NCI-H69 (cell line): Measurements from ENCODE around the gene PFDN6.
"Not testable (repeated sequence)": the region's sequence is repeated elsewhere in the genome, so short reads cannot be mapped to it uniquely, and the experiment has no call there.

Experiments
- DNase-seq: peaks from one replicate; lab custom pipeline; 2025; lab: John Stamatoyannopoulos, UW

PFDN6 gene

DNA sequence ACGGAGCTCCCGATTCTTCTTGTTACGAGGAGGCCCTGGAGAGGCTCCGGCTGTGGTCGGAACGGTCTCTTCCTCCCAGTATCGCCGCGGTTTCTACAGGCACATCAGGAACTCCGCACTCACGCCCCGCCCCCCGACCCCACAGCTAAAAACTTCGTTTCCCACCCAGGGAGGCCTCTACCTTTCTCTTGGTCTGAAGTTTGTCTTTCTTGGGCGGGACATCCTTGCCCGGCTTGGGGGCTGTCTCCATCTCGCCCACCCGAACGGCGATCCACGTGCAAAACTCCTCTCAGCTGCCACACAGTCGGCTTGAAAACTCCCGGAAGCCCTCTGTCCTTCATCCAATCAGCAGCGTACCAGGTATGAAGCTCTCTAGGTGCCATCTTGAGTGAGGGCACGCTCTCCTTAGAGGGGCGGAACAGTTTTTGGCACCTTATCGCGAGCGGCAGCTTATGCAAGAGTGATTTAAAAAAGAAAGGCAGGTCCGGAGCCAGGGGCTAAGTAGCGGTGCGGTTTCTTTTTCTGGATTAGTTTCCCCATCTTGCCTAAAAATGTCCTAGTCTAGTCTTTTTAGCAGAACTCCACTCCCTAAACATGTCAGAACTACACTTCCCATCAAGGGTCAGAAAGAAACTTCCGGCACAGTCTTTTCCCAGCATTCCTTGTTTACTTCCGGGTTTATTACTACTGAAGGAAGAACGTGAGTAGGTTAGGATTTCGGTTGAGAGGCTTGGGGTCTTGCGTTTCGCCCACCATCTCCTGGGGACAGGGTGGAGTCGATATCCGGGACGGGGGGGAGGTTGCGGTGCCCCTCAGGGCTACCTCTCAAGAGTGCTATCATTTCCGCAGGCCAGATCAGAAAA is at the start of gene PFDN6, which contains the start of gene WDR46:
TSS of gene PFDN6 (plus strand) at position 681 of the 863 bp plus-strand sequence. CDS start 256 bp downstream, outside the sequence.
TSS of gene WDR46 (minus strand) at position 319 of the 863 bp plus-strand sequence. CDS start at position 250, 69 bp downstream.
- peak; percentile 92 for DNase-seq

DNA sequence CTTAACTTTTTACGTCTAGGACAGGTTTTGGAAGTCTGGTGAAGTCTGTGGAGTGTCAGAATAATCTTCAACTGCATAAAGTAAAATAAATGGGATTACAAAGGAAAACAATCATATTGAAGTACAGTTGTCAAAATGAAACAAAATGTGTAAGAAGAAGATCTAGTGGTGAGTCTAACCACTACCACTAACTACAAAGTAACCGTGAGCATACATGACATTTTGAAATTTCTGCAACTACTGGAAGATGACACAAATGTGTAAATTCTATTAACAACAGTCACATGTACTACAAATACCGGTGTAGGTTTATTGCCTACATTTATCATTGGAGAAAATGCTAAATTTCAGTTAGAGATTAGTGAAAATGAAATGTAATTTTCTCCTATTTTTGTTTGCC is 47.4 kb upstream of the PFDN6 start:
- no peak for DNase-seq

DNA sequence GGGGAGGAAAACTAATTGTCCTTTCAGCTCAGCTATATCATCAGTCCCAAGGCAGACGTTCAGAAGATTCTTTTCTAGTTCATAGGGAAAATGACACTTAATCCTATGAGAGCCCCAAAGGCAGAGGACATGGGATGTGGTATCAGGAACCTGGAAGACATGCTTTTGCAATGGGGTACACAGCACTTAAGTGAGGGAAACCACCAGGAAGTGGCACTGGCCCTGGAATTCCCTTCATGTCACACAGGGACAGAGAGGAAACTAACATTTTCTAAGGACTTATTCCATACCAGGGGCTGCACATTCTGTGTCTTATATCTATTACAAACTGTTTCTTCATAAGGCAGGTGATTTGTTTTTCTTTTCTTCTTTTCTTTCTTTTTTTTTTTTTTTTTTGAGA is 45.9 kb upstream of the PFDN6 start:
- no peak for DNase-seq

DNA sequence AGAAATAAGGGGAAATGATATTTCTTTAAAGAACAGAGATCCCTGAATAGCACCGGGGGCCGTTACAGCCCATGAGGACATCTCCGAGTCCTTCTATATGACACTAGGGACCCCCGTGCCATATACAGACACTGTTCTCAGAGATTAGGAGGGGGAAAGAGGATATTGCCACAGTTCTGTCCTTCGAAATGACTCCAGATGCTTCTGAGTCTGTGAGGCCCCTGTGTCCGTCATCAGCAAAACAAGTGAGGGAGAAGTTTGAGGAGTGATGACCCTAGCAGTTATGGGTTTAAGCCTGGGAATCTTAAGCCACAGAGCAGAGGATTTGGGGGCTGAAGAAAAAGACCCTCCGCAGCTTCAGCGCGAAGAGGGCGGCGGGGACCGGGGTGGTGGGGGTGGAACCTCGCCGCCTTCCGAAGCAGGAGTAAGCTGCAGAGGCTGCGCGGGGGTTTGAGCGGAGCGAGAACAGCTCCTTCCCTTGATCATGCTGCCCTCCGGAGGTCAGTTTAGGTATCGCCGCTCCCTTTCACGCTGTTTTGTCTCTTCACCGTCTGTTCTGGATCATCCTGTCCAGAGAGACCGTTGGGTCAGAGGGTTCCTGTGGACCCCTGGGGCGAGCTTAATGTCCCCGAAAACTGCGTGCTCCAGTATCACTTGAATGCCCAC is 41.3 kb upstream of the PFDN6 start:
- DNase-seq: peak; percentile 90

DNA sequence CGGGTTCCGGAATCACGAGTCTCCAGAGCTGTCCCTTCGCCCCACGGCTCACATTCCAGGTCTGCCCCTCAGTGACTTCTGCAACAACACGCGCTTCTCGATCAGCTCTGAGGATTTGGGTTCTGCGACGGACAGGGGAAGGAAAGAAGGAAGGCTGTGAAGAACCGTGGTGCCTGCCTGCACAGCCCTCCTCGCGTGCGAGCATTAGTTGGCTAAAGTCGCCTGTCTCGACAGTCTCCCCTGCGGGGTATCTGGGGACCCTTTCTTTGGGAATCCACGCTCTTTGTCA is 40.8 kb upstream of the PFDN6 start:
- peak; percentile 76 for DNase-seq

DNA sequence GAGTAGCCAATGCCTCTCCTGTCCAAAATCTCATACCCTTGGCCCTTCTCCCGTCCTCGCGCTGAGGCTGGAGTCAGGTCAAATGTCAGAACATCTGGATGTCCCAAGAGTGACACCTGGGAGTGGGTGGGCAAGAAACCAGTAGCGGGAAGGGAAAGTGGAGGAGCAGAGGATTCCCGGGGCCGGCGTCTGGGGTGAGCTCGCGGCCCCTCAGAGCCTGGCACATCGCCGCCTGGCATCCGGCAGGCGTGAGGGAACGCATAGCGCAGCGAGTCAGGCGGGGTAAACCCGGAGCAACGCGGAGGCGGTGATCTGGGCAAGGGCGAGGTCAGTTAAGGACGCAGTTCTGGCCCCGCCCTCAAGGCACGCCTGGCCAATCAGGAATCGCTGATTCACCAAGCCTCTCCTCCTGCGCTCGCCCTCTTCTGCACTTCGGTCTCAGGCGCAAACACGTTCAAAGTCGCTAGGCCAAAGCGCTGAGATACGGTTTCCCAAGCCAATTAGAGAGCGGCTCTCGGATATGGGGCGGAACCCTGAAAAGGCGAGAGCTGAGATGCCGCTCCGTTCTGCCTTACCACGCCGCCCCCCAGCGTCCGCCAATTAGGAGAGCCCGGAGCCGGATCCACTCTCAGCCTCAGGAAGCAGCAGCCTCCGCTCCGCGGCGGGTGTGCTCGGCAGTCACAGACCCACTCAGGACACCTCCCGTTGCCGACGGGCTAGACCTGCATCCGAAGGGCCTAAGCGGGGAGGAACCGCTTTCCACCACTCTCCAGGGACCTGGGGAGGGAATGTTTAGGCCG is 40.3 kb upstream of the PFDN6 start:
- DNase-seq: peak; percentile 100

DNA sequence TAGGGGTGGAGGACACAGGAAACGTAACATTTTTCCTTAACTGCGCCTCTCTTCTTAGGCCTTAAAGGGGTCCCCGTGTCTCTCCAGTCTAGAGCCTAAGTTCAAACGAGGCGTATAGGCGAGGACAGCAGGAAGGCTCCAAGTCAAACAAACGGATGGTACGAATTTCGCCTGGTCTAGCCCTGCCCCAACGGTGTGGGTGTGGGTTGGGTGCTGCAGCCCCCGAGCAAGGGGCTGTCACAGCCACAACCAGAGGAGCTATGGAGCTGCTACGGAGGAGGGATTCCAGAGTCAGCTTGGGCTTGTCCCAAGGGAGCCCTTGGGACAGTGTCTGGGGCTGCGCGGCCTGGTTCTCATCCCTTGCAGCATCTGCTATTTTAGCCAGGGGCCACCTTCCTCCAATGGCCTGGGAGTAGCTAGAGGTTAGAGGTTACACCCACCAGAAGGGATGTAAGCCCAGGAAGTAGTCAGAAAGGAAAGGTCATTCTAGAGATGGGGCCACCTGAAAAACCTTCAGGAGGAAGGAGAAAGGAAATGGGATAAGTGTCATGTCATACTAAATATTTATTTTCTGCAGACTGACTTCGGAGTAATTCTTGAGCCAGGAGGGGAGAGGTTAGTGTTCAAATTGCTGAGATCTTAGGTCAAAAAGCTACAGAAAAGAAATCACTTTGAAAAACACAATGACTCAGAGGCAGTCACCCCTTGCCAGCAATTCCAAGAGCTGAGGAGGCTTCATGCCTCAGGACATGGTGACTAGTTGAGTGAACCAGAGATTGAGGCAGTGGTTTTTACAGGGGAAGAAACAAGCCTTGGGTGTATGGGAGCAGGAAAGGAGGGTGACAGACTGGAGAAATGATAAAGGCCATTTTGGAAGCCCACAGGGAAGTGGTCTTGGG is 39.4 kb upstream of the PFDN6 start:
- DNase-seq: no peak

DNA sequence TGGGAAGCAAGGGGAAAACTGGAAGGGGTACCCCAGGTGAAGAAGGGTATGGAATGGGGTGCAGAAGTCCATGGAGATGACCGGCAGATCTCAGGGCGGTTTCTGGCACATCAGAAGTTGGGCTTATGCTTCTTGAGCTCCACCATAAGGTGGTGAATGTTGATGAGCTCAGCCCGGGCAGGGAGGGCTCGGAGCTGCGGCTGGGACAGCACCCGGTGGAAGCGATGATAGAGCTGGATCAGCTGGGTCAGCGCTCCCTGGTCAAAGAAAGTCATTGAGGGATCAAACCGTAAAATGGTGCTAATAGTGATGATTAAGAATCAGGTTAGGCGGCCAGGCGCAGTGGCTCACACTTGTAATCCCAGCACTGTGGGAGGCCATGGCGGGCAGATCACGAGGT is 38.7 kb upstream of the PFDN6 start:
- no peak for DNase-seq

DNA sequence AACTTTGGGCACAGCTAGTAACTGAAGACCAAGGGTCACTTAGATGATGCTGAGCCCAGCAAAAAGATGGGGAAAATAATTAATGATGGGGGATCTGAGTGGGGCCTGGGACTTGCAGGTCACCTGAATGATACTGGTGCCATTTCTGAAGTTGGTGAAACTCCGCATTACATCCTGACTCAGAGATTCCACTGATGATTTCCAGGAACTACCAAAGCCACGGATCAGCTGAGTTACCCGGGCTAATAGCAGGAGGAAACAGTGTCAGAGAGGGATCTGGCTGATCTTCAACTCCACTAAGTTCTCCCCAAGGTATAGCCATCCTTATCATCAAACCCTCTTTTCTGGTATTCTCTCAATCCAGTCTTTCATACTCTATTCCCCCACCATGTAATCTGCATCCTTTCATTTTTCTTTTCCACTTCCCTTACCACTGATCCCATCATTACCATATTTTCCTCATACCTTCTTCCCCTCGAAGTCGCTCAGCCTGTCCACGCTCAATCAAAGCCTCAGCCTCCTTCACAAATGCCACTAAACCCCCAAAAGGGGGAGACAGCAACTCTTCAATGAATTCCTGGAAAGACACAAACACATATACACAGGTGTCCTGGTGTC is 37.9 kb upstream of the PFDN6 start:
- DNase-seq: no peak

DNA sequence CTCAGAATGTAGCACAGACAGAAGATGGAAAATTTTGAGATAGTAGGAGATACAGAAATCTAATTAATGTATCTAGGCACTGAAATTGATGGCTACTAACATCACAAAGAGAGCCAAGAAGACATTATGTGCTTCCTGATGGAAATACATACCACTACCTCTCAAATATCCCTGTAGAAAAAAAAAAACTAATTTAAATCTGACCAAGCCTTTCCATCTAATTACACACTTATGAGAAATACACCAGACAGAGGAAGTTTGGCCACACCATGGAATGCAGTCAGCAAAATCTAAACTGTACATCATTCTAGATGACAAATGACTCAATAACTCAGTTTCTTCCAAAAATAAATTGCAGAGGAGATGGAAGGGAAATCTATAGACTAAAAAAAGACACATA is 36.6 kb upstream of the PFDN6 start:
- DNase-seq: no peak

DNA sequence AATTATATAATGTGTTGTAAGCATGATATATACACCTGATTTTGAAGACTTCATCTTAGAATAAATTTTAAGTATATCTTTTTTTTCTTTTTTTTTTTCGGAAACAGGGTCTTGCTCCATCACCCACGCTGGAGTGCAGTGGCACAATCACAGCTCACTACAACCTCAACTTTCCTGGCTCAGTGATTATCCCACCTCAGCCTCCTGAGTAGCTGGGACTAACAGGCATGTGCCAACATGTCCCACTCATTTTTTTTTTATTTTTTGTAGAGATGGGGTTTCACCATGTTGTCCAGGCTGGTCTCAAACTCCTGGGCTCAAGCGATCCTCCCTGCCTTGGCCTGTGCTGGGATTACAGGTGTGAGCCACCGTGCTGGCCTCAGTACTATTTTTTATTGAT is 34.8 kb upstream of the PFDN6 start:
- DNase-seq: no peak

DNA sequence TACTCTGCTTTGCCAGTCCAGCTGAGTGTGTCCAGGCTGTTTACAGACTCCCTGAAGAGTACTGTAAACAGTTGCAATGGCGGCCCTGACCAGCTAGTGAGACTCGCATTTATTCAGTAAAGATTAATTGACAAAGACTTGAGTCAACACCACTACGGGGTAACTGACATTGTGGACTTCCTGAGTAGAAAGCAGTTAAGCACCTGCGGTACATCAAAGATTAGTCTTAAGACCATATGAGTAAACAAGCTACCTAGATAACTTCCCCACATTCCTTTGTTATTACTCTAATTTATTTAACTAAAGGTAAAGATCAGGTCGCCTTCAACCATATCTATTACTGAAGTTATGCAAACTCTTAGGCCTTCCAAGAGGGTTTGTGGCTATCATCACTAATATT is 30.4 kb upstream of the PFDN6 start:
- no peak for DNase-seq

DNA sequence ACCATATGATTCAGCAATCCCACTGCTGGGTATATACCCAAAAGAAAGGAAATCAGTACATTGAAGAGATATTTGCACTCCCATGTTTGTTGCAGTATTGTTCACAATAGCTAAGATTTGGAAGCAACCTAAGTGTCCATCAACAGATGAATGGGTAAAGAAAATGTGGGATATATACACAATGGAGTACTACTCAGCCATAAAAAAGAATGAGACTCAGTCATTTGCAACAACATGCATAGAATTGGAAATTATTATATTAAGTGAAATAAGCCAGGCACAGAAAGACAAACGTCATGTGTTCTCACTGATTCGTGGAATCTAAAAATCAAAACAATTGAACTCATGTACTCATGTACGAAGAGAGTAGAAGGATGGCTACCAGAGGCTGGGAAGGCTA is 26.9 kb upstream of the PFDN6 start:
- DNase-seq: not testable (repeated sequence)

DNA sequence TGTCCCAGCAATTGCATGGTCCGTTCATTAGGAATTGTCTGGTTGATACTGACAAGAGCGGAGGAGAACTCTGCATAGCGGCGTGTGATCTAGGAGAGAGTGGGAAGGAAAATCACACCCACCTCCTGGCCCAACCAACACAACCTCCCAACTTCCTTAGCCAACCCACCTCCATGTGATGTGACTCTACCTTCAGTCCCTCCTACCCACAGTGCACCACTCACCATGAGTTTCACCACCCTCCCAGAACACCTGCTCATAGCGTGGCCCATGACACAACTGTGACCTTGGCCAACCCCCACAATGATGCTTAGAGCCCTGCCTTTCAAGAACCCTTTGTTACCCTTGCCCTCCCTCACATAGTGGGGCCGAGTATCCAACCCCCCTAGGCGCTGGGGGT is 25.4 kb upstream of the PFDN6 start:
- no peak for DNase-seq

DNA sequence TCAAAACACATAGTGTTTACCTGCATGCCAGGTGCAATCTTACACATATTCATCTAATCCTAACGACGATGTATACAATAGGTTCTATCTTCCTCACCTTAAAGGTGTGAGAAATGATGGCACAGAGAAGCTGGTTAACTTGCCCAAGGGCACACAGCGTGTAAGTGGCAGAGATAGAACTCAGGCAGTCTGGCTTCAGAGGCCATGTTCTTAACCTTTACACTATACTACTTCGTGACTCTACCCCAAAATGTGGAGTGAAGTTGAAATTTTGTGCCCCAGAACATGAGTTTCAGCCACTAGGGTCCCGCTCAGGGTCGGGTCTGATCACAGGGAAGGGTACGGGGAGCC is 18.3 kb upstream of the PFDN6 start:
- peak; percentile 61 for DNase-seq

DNA sequence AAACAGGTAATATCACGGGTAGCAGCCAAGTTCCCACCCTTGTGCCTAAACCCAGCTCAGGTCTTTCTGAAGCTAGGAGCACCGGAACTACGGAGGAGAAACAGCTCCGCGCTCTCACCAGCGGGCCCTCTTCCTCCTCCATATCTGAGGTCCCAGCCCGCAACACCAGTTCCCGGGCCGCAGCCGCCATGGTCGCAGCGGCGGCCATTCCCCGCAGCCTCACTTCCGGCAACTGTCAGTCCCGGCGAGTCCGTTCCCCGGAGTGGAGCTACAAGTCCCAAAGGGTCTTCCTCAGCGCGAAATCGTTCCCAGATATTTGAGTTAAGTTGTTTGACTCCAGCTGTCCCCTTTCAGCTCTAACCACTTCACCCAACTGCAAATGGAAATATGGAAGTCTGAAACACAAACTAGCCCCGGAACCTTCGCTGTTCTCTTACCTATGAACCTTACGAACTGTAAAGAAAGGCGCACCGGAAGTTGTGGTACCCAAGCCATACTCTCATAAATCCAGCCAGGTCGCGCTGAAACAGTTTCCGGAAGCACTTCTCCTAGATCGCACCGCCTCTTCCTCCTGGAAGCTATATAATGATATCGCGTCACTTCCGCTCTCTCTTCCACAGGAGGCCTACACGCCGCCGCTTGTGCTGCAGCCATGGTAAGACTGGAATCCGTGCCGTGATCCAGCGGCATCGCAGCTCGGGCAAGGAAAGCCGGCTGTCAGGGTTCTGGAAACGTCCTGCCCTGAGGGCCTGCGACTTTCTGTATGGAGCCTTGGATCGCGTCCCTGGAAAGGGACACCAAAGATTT is 17.7 kb upstream of the PFDN6 start, which contains the start of the genes RPS18 and VPS52:
TSS of gene RPS18 (plus strand) at position 608 of the 807 bp plus-strand sequence. CDS start at position 653, 45 bp downstream.
TSS of gene VPS52 (minus strand) at position 409 of the 807 bp plus-strand sequence. CDS start at position 208, 201 bp downstream.
- DNase-seq: peak; percentile 99

DNA sequence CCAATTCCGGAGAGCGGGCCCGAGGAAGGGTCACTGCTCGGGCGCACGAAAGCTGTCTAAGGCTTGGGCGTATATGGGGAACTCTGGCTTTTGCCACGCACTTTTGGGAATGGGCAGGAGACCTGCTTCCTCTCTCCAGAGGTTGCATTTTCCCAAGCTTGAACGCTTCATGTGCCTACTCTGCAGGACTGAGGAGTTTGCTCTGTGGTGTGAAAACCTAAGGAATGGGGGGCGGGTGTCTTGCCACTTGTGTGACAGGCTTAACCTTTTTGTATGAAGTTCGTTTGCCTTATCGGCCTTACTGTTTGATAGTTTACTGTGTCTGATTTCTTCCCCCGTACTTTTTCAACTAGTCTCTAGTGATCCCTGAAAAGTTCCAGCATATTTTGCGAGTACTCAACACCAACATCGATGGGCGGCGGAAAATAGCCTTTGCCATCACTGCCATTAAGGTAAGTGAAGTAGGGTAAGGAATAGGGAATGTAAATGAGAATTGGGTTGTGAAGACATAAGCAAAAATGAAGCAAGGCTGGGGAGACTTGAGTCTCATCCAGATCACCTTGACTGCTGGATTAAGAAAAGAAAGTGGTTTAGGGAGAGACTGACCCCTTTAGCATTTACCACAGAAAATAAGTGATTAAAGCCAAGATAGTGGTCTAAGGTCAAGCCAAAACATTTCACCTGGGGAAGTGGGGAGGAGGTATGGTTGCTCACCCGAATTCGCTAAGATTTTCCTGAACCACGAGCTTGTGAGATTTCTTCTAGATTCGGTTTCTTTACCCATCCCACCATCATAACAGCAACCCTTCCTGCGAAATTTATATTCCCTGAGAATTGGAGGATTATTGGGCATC is 16.9 kb upstream of the PFDN6 start:
- DNase-seq: no peak

DNA sequence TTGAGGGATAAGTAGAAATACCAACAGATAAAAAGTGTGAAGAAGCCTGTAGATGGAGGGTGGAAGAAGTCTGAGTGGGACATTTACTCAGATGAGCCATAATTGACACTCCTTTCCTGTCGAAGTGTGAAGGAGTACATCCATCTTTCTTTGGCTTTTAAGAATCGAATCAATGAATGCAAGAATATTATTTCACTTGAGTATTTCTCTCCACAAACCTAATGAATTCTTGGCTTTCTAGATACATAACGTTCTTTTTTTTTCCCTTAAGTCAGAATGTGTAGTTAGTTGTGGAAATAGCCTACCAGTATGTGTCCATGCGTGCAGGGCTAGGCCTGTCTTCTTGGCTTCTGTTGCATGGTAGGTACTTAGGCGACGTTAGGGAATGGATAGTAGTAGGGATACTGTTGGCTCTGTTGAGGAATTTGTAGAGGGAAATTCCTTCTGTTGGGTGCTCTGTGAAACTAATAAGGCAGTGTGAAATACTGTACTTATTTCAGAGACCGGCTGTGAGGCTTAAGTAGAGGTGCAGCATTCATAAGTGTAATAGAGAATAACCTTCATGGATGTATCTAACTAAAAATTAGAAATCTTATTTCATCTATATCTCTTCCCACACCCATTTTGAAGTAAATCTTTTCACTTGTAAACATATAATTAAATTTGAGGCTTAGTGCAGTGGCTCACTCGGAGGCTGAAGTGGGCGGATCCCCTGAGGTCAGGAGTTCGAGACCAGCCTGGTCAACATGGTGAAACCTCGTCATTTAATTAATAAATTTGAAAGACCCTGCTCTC is 16.1 kb upstream of the PFDN6 start:
- no peak for DNase-seq
